Stimulated activated CD8-positive, alpha-beta memory T cell treated with anti-CD3 and anti-CD28 coated beads, Interleukin-12 subunit alpha, Interleukin-12 subunit beta, amount 100 ng/mL, for 24 hours (primary cell): ENCODE measurements around the gene CELF4.

Experiments used
- DNase-seq: peaks from one replicate; pipeline ENCODE4 v3.0.0-alpha.2; 2020; ENCODE audit errors: extremely low read depth

Gene CELF4

GRCh38 chr18:37414816-37415215 is 150.8 kb downstream of the CELF4 start:
- DNase-seq: no peak

GRCh38 chr18:37412829-37413228 is 152.8 kb downstream of the CELF4 start:
- DNase-seq: no peak

GRCh38 chr18:37412333-37412732 is 153.3 kb downstream of the CELF4 start:
- no peak for DNase-seq

GRCh38 chr18:37409878-37410277 is 155.7 kb downstream of the CELF4 start:
- DNase-seq: no peak

GRCh38 chr18:37408676-37409265 is 156.8 kb downstream of the CELF4 start:
- DNase-seq: no peak

- no peak for DNase-seq
These were observed 158.0 kb downstream of the CELF4 start for GRCh38 chr18:37407571-37407970.

GRCh38 chr18:37405772-37406171 is 159.8 kb downstream of the CELF4 start:
- no peak for DNase-seq

GRCh38 chr18:37405229-37405628 is 160.4 kb downstream of the CELF4 start:
- DNase-seq: no peak

- no peak for DNase-seq
These were observed 161.8 kb downstream of the CELF4 start for GRCh38 chr18:37403788-37404187.

GRCh38 chr18:37403100-37403781 is 162.4 kb downstream of the CELF4 start:
- no peak for DNase-seq

- no peak for DNase-seq
These were observed 162.9 kb downstream of the CELF4 start for GRCh38 chr18:37402735-37403099.

- DNase-seq: no peak
These were observed 164.8 kb downstream of the CELF4 start for GRCh38 chr18:37400802-37401201.

GRCh38 chr18:37398248-37398920 is 167.2 kb downstream of the CELF4 start:
- no peak for DNase-seq

- DNase-seq: no peak
These were observed 167.8 kb downstream of the CELF4 start for GRCh38 chr18:37397814-37398213.

GRCh38 chr18:37396971-37397720 is 168.5 kb downstream of the CELF4 start:
- no peak for DNase-seq

- DNase-seq: no peak
These were observed 170.0 kb downstream of the CELF4 start for GRCh38 chr18:37395631-37396030.

- no peak for DNase-seq
These were observed 170.5 kb downstream of the CELF4 start for GRCh38 chr18:37395138-37395537.

- DNase-seq: no peak
These were observed 171.0 kb downstream of the CELF4 start for GRCh38 chr18:37394610-37394965.

GRCh38 chr18:37393945-37394609 is 171.5 kb downstream of the CELF4 start:
- DNase-seq: no peak

- DNase-seq: no peak
These were observed 172.3 kb downstream of the CELF4 start for GRCh38 chr18:37393221-37393827.

GRCh38 chr18:37392648-37393047 is 172.9 kb downstream of the CELF4 start:
- no peak for DNase-seq
